CD4-positive, alpha-beta T cell treated with Interleukin-17A for 4 hours (primary cell): Measurements from ENCODE around the gene UGT3A1.
"Not testable (repeated sequence)": the region's sequence is repeated elsewhere in the genome, so short reads cannot be mapped to it uniquely, and the experiment has no call there.

Experiments used
- DNase-seq: peaks from one replicate; pipeline ENCODE4 v3.0.0-alpha.2; 2020; ENCODE audit warnings: mixed read lengths

Gene UGT3A1

DNA sequence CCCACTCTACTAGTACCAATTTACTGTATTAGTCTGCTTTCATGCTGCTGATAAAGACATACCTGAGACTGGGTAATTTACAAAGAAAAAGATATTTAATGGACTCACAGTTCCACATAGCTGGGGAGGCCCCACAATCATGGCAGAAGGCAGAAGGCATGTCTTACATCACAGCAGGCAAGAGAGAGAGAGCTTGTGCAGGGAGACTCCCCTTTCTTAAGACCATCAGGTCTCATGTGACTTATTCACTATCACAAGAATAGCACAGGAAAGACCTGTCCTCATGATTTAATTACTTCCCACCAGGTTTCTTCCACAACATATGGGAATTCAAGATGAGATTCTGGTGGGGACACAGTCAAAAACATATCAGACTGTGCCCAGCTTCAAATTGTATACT lies 11.5 kb downstream of the UGT3A1 start:
- DNase-seq = no peak

DNA sequence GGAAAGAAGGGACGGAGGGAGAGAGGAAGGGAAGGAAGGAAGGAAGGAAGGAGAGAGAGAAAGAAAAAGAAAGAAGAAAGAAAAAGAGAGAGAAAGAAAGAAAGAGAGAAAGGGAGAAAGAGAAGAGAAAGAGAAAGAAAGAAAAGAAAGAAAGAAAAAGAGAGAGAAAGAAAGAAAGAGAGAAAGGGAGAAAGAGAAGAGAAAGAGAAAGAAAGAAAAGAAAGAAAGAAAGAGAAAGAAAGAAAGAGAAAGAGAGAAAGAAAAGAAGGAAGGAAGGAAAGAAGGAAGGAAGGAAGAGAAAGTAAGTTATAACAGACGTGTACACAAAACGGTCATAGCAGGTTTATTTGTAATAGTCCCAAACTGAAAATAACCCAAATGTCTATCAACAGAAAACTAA lies 14.3 kb downstream of the UGT3A1 start:
- DNase-seq = not testable (repeated sequence)

DNA sequence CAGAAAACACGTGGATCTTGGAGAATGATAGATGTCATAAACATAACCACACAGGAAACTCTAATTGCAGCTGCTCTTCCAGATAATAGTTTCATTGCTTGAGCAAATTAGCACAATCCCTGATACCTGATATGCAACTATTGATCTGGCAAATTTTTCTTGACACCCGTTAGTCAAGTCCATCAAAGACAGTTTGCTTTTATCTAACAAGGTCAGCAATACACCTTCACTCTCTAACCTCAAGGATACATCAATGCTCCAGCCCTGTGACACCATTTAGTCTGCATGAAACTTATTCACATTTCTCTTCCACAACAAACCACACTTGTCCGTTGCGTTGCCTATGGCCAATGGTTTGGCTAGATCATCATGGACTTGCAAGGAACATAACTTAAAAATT lies 16.6 kb downstream of the UGT3A1 start:
- DNase-seq = no peak

DNA sequence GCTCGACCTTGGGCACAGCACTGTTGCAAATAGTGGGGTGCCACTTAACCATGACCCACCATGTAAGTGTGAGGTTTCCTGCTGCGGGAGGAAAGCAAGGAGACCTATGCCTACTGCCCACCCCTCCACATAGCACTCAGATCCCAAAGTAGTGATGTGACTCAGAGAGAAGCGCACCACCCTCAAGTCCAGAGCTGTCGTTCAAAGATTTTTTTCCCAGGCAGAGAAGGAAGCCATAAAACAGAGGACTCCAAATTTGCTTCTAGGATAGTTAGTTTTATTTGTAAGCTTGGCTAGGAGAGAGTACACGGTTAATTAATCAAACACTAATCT lies 19.3 kb downstream of the UGT3A1 start:
- DNase-seq = no peak

DNA sequence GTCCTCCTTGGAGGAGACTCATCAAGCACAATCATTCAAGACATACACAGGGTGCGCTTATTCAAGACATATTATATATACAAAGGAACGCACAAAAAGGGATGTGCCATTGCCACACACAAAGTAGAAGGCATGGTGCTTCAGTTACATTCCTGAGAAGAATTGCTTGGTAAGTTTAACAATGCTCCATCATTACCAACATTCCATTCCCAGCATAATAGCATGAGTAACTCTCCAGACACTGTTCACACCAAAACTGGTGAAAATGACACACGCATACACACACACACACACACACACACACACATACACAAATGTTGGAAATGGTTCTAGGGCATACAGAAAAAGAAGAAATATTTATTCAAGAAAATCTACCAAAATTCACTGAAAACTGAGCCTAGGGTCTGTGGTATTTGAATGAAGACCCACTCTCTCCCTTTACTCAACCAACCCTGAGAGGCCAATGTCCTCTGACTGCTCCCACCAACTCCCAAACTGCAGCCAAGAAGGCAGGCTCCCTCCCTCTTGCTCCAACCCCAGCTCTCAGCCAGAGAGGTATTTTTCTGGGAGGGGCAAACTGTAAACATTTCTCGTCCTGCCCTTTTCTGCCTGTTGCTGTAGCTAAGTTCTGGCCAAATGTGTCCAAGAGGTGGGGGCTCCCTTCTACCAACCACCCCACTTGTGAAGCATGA lies 19.9 kb downstream of the UGT3A1 start:
- DNase-seq = no peak

DNA sequence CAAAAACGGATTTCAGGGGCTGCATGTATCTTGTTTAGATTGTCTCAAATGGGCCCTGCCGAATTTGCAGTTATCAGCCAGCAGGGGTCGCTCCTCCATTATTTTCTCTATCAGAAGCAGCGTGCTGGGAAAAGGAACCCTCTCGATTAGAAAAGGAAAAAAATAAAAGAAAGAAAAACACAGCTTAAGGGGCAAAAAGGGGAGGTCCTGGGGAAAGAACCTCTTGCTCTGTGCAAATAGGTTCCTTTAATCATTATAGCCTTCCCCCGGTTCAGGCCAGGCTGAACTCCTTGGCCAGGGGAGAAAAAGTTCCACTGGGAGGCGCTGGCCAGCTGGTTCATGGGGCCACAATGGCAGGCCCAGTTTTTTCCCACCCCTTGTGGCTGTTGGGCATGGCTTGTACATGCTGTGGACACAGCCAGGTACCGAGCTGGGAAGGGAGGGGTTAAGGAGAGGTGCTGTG lies 27.8 kb downstream of the UGT3A1 start:
- DNase-seq = no peak

DNA sequence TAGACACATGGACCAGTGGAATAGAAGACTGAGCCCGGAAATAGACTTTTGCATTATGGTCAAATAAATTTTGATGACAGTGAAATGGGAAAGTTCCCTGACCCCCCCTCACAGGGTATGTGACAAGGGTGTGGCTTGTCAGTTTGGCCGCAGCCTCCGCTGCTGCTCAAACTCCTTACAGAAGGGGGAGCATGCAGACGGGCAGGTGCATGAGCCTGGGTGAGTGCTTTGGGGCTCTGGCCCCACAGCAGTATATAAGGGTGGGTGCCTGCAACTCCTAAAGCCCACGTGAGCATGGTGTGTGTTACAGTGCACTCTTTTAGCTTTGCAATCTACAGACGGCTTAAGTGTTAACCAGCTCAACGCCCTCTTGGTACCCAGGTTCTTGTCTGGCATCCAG lies 30.9 kb downstream of the UGT3A1 start:
- DNase-seq = no peak

DNA sequence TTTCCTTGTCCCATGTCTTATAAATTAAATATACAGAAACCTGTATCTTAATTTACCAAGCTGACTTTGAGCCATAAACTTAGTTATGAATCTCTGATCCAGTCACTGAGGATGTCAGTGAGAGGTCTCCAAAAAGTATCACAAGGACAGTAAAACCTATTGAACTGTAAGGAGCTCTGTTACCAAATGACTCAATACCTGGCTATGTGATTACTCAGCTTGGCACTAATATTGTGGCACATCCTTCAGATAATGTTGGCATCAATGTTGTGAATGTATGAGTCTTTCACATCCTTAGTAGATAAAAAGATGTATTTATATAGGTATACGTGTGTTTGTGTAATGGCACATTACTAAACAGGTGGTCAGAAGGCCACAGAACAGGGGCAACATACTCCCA lies 34.8 kb downstream of the UGT3A1 start:
- no peak for DNase-seq

DNA sequence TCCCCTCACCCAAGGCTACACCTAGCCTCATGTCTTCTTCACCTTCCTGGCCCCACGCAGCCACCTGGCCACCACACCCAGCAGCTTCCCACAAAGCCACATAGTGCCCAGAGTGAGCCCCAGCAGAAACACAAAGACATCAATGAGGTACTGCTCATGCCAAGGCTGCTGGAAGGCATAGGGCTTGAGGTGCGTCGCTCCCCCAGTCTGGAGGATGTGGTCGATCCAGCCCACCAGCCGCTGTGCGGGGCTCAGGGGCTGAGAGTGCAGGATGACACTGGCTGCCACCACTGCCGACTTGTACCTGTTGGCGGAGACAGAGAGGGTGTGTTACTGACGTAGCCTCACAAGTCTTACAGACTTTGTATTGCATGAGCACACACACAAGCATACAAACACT lies 37.0 kb downstream of the UGT3A1 start:
- no peak for DNase-seq

DNA sequence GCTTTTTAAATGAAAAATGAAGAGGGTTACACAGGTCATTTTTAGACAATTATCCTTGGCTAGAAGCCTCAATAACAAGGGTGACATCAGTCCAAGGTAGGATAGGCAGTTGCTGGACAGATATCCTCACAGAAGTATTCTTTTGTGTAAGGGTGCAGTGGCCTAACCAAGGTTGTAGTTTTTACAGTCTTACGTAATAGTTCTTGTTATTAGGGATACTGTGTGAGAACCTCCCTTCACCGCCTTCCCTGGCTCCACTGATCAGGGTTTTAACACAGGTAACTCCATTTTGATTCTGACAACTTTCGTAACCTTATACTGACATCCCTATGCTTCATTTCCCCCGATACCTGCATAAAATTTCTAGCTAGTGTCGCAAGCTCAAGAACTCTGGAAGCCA lies 44.1 kb downstream of the UGT3A1 start:
- DNase-seq = no peak

DNA sequence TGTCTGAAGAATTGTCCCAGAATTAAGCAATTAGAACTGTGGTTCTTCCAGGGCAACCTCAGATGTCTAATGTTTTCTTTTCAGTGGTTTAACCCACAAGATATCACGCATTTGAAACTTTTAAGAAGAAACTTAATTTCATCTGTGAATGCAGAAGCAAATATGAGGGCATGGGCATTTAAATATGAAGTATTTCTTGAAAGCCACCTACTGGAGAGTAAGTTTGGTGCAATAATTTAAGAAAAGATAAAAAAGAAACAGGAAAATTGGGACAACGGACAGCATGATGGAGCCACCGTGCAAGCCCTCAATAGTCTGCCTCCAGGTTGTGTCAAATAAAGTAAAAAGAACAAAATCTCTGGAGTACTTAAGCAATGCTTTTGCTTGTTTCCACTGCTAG lies 51.6 kb downstream of the UGT3A1 start:
- DNase-seq = no peak

DNA sequence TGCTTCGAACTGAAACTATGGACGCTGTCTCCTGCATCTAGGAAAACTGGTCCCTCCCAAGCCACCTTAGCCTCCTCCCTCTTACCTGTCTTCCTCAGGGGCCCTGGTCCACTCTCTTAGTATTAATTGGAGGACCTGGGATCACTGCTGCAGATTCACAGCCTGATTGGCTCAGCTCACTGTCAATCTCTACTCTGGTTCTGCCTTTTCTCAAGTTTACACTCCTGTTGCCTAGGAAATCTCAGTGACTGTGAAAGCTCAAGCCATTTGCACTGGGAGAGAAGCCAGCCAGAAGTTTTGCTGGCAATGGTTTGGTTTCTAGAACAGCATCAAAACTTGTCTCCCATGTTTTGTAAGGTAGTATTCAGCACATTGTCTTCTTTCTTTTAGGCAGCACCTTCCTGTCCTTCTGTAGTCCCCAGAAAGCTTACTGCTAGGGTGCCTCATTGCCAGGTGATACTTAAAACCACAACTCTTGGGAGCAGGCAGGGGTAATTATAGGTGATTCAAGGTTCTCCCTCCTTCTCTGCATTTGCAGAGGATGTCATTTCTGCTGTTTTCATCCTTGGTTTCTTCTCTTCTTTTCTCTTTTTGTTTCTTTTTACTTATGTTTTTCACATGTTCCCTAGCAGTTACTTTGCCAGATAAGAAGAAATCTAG lies 52.5 kb downstream of the UGT3A1 start, which contains the start of gene CAPSL:
Gene CAPSL, minus strand, starts transcription at position 55 of the 660 bp plus-strand sequence. CDS start 17,502 bp downstream, outside the sequence.
- DNase-seq = no peak

DNA sequence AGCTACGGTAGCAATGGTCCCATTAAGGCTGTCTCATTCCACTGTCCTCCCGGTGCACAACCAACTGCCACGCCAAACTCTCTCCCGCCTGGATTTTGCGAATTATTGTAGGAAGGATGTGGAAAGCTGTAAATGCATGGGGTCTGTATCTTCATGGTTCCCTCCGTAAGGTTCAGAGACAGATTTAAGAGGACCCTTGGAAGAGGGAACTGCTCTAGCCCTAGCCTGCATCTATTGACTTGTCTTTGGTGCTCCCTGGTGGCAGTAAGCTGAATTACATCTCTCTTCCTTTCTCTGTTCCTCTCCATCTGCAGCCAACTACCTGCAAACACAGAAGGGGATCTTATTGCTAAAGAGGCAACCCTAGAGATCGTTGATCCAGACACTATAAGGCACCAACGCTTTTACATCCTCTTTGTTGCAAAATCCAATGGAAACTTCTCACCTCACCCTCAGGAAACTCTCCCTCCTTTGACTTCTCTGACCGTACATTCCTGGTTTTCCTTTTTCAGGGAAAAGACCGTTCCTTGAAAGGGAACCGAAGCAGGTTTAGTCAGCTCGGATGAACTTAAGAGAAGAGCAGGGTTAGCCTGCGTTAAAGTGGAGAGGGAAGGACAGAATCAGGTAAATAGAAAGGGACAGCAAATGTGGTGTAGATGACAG lies 64.7 kb downstream of the UGT3A1 start:
- DNase-seq = peak; percentile 77

DNA sequence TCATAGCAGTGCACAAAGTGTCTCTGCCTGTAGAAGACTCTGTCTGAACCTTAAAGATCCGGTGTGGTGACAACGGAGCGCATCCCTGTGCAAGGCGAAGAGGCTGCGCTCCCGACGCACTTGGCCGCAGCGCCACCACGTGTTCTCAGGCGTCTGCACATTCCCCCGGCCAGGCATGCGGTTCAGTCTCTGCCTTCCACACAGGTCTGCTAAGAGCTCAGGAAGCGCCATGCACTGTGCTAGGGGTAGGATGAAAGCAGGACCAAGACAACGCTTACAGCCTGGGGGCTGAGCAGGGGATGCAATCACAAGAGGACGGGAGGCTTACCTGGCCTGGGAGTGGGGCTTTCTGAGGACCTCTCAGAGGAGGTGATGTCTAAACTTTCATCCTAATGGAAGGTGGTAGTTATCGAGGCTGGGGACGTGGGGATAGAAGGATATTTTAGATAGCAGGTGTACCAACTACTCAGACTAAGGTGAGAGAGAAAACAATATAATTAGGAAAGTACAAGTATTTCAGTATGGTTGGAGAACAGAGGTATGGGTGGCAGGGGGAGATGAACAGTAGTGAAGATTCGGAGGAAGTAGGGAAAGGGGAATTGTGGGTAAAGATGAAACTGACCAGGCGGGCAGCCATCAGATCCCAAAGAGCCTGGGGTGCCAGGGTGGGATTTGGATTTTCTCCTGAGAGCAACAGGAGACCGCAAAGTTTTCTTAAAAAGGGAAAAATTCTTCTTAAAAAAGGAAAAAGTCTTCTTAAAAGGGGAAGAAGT lies 66.1 kb downstream of the UGT3A1 start:
- peak; percentile 94 for DNase-seq

DNA sequence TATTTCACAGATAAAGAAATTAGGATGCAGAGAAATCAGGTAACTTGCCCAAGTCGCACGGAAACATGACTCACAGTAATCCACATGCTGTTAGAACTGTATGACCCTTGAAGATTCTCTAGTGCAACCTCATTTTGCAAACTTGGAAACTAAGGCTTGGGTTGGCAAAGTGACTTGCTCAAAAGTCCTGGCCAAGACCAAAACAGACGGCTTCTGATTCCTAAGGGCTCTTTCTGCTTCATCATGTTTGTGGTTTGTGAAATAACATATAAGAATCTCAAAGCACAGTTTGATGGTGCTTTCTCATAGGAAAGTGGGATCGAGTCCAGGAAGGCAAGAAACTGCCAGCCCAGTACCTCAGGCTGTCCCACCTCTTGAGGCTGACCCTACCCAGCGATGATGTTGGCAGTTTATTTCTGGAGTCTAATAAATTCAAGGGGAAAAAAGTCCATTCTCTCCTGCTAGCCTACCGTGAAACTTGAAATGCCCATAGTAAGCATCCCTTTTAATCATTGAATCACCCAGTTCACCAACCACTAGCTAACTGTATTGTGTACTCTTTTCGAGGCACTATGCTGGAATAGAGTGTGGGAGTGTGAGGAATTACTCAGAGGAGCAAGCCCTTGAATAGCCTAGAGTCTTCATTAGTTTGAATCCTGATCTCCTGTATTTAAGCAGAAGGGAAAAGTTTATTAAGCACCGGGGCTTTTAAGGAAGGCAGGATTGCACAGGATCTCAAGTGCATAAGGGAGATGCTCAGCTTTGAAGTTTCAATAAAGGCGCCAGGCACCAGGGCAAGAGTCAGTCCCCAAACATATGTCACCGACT lies 66.9 kb downstream of the UGT3A1 start:
- DNase-seq = peak; percentile 34

DNA sequence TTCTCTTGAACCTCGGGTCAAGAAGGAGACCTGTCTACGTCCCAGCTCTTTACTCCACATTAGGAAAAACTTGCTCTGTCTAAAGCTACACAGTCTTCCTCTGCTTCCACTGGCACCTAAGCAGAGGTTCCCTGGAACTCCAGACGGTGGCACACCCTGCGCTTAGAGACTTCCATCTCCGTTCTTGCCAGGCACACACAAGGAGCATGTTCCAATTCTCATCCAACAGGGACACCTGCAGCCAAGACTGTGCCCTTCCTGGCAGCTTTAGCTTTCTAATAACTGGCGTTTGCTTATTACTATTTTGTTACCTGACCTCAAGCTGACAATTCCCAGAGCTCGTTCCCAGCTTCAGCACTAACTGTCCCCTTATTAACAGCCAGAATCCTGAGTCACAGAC lies 68.7 kb downstream of the UGT3A1 start:
- DNase-seq = no peak

DNA sequence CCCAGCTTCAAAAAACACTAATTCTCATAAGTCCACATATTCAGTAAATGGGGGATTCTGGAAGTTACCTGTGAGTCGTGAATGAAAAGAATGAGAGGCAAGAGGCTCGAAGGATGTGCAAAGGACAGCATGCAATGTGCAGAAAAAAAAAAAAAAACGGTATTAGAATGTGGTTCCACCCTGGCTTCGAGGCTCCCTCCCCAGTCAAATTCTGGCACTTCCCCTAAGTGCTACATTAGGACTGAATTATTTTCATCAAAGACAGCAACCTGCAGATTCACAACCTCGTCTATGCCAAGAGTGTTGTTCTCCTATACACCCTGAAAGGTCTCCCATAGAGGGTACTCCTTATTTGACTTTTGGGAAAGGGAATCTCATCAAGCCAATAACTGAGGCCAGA lies 69.3 kb downstream of the UGT3A1 start:
- DNase-seq = peak; percentile 25

DNA sequence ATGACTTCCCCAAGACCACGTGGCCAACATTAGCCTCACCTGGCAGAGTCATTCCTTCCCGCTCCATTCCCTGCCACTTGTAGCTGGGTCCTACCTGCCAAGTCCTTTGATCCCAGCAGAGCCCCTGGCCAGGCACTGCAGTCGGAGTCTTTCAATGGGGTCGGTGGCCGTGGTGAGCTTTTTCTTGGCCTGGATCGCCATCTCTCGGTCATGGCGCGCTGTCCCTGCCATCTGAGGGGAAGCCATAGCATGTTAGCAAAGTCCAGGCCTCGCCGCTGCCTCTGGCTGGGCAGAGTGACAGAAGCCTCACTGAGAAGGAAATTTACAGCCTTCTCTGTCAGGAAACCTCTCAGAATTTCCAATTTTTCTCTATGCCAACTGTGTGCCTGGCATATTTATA lies 70.3 kb downstream of the UGT3A1 start:
- DNase-seq = no peak

DNA sequence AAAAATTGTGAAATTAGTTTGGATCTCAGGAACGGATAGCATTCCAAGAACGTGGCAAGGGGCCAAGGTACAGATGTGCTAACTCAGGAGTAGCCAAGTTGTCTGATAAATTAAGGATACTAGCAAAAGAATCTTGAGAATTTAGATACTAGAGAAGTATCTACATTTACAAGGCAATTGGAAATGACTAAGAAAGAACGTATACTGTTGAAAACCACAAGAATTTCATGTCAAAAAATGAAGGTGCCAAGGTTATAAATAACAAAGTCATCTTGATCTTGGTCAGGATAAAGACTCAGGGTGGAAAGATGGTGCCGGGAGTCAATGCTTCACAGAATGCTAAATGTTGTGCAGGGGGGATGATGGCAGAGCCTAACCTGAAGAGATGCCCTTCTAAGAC lies 72.0 kb downstream of the UGT3A1 start:
- DNase-seq = no peak

DNA sequence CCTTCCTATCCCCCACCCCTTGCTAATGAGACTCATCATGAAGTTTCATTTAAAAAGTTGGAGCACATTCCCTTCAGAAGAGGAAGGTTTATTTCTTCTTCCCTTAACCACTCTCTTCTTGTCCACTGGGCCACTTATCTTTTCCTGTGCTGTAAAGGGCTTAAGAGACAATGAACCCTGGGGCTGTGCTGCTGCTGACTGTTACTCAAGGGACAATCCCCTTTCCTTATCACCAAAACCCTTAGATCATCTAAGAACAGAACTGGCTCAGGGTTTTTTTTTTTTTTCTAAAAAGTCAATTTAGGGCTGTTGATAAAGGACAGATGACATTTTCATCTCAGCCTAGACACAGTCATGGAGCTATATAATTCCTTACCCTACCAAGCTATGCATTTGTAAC lies 82.4 kb downstream of the UGT3A1 start:
- DNase-seq = no peak

DNA sequence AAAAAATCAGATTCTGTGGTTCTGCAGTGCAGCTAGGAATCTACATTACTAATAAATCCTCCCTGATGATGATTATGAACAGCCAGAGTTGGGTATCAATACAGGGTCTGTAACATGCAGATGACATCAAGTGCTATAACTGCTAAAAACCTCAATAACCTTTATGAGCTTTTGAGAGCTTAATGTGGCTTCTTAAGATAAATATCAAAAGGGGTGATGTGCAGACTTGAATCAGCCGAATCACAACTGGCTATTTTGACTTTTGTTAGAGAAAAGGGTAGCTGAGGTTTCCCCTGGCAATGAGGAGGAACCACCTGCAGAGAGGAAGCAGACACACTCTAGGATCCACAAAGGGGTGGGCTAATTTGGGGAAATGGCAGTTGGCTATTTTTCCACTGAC lies 83.0 kb downstream of the UGT3A1 start:
- no peak for DNase-seq

DNA sequence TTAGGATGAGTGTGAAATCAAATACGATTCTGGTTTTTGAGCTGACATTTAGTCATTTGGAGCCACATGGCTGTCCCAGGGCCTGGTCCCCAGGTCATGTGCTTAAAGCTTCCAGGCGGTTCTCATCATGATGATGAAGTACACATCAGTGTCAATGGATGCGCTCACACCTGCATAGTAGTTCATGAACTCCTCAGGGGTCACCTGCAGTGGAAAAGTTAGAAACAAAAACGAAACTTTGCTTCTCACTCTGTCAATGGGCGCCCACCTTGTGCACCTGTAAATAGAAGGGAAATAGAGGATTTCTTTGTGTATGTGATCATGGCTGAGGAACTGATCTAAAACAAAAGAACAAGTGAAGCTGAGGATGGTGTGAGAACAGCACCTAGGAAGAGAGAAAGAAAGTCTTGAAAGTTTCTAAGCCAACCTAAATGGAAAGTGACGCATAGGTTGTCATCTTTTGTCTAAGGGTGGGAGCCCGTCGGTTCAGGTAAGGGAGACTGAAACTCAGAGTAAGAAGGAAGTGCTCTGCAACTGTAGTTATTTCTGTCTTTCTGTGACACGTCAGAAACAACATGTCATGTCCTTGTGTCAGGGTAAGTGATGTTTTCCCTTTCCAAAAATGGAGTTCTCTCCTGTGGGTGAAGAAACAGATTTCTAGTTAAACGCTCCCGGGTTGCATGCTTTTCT lies 86.6 kb downstream of the UGT3A1 start:
- peak; percentile 43 for DNase-seq
